Body of pancreas (tissue), 4 donors: ENCODE data around the gene BEST3. TPM values are rescaled to one million over a fixed set of nuclear protein-coding genes. Genes with fewer than 3 reads are reported as not detected.
"Not testable (repeated sequence)": the region's sequence is repeated elsewhere in the genome, so short reads cannot be mapped to it uniquely, and the experiment has no call there.

ENCODE experiments used
- ATAC-seq: fragments of 150-250 bp; one replicate; pipeline ENCODE4 v1.9.1; 2016
- DNase-seq, 4 donors: peaks; one replicate each; pipeline ENCODE4 v3.0.0-alpha.2; 2019
- H3K27ac ChIP-seq, 4 donors: fragments of 200-600 bp; sonication (generic); 1 replicate in 3 of 4; 2 replicates in 1 of 4; pipeline versions ENCODE4 v1.5.1 to v1.6.1; 2016 to 2019; ENCODE audit warnings: mild to moderate bottlenecking in 1 of 4, mixed read lengths in 1 of 4, moderate library complexity in 1 of 4
- H3K27me3 ChIP-seq, 2 donors: fragments of 200-600 bp; sonication (generic); one replicate each; pipeline ENCODE4 v1.6.0; 2016; ENCODE audit warnings: mild to moderate bottlenecking in 1 of 2
- H3K36me3 ChIP-seq, 2 donors: fragments of 200-600 bp; sonication (generic); replicated peaks in 1 of 2; 2 replicates each; pipeline ENCODE4 v1.5.1; 2016; ENCODE audit warnings: low read depth in 2 of 2; ENCODE audit not compliant: insufficient read depth in 1 of 2
- H3K4me1 ChIP-seq: fragments of 200-600 bp; sonication (generic); one replicate; pipeline ENCODE4 v1.6.0; 2016
- H3K4me3 ChIP-seq, 2 donors: fragments of 200-600 bp; sonication (generic); 1 replicate in 1 of 2; 2 replicates in 1 of 2; pipeline ENCODE4 v1.5.1; 2016 to 2019
- H3K9me3 ChIP-seq, 3 donors: fragments of 200-600 bp; sonication (generic); 1 replicate in 2 of 3; 2 replicates in 1 of 3; pipeline ENCODE4 v1.5.1; 2016
- CTCF ChIP-seq, 7 experiments: fragments of 450-650 bp in 4 of 7; fragments of 200-600 bp in 3 of 7; sonication (generic) in 3 of 7; IDR thresholded peaks; one replicate each; pipeline ENCODE4 v1.5.1; 2016 to 2019; ENCODE audit warnings: antibody characterized with exemption in 7 of 7
- POLR2A ChIP-seq, 3 donors: fragments of 450-650 bp; IDR thresholded peaks; one replicate each; pipeline ENCODE4 v1.6.1; 2016; ENCODE audit warnings: antibody characterized with exemption in 3 of 3, mild to moderate bottlenecking in 2 of 3
- WGBS, 2 donors: methylation state at CpG; one replicate each; pipeline ENCODE4 v1.1.5; 2017; 5-methylcytosine and 5-hydroxymethylcytosine counted together
- intact Hi-C: fragments of 100-400 bp; cut with DNase I; formaldehyde crosslinking; loops from one replicate; pipeline ENCODE4 v1.15.1; 2023
- total RNA-seq, 2 donors: library from RNA; depleted of rRNA; stranded (reverse); fragments of >200 nt; gene quantifications; one replicate each; pipeline ENCODE4 v1.1.0, GENCODE V29; 2016

Gene BEST3
- total RNA-seq, 2 donors from 2014 or later = 1.3 TPM; not detected in 1

- DNase-seq (no peak), ATAC-seq (no peak)
- TF ChIP-seq POLR2A (IDR thresholded peaks at IDR 0.05) (no peak), CTCF (IDR thresholded peaks at IDR 0.05) (no peak)
- no peak overlapping the region for H3K27ac ChIP-seq
- H3K4me3 ChIP-seq = no peak overlapping the region
- no peaks in the 10 kb centered on the region for H3K27me3 ChIP-seq
- H3K36me3 ChIP-seq = no peaks in the 10 kb centered on the region
- H3K9me3 ChIP-seq = no peaks in the 10 kb centered on the region
- intact Hi-C loops = no loop called here
- WGBS, 2 donors = 84 to 87% methylated on average over 8 of the region's 8 CpGs
- H3K4me1 ChIP-seq = no peaks in the 10 kb centered on the region
These were observed 22.7 kb downstream of the BEST3 start for GRCh38 chr12:69676257-69677012.

DNA sequence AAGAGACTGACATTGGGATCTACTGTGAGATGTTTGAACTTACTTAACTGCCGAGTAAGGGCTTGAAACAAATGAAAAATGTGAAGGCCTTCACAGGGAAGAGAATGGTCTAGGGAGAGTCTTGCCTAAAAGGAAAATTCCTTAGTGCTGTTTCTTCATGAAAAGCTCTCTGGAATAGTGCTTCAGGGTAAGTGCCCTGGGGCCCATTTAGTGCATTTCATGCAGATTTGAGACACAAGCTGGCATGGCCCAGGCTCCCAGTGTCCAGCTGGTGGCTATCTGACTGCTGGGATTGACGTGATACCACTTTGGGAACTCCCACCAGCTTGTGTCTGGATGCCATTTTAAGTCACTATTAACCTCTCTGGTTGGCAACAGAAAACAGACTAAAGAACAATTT is 26.9 kb downstream of the BEST3 start:
- DNase-seq (no peak), ATAC-seq (no peak)
- Histone ChIP-seq H3K36me3 (no peaks in the 10 kb centered on the region), H3K4me3 (no peak overlapping the region), H3K9me3 (no peaks in the 10 kb centered on the region), H3K4me1 (no peaks in the 10 kb centered on the region), H3K27me3 (no peaks in the 10 kb centered on the region), H3K27ac (no peak overlapping the region)
- no peak for TF ChIP-seq CTCF (IDR thresholded peaks at IDR 0.05)
- intact Hi-C loops = no loop called here
- 59 to 62% methylated on average over 2 of the region's 2 CpGs for WGBS, 2 donors

DNA sequence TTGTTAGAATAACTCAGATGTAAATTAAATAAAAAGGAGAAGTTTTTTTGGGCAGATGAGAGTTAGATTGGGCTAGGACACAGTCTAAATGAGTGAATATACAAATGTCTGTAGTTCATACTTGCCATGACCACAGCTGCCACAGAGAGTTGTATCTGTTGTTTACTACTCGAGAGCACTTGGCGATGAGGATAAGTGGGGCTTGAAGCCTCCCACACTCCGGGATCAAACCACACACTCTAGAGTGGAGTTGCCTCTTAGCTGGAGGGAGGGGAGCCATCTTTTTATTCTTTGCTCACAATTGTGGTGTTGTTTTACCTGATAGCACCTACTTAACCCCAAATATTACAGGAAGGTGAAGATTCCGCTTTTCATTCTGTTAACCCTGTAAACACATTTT is 27.5 kb downstream of the BEST3 start:
- H3K27me3 ChIP-seq = no peaks in the 10 kb centered on the region
- no peak for DNase-seq
- WGBS, 2 donors = 92 to 96% methylated on average over 4 of the region's 4 CpGs
- no peak for ATAC-seq
- H3K9me3 ChIP-seq = no peaks in the 10 kb centered on the region
- H3K36me3 ChIP-seq = no peaks in the 10 kb centered on the region
- no peak overlapping the region for H3K4me3 ChIP-seq
- TF ChIP-seq CTCF (IDR thresholded peaks at IDR 0.05) (no peak), POLR2A (IDR thresholded peaks at IDR 0.05) (no peak)
- intact Hi-C loops = no loop called here
- H3K27ac ChIP-seq = no peak overlapping the region
- no peaks in the 10 kb centered on the region for H3K4me1 ChIP-seq

GRCh38 chr12:69666798-69667197 is 32.3 kb downstream of the BEST3 start:
- Histone ChIP-seq H3K36me3 (no peaks in the 10 kb centered on the region), H3K27me3 (no peaks in the 10 kb centered on the region), H3K9me3 (no peaks in the 10 kb centered on the region), H3K4me1 (no peaks in the 10 kb centered on the region), H3K4me3 (no peak overlapping the region), H3K27ac (no peak overlapping the region)
- ATAC-seq = no peak
- 54 to 62% methylated on average over 2 of the region's 2 CpGs for WGBS, 2 donors
- no peak for DNase-seq
- TF ChIP-seq POLR2A (IDR thresholded peaks at IDR 0.05) (no peak), CTCF (IDR thresholded peaks at IDR 0.05) (no peak)
- intact Hi-C loops = no loop called here

DNA sequence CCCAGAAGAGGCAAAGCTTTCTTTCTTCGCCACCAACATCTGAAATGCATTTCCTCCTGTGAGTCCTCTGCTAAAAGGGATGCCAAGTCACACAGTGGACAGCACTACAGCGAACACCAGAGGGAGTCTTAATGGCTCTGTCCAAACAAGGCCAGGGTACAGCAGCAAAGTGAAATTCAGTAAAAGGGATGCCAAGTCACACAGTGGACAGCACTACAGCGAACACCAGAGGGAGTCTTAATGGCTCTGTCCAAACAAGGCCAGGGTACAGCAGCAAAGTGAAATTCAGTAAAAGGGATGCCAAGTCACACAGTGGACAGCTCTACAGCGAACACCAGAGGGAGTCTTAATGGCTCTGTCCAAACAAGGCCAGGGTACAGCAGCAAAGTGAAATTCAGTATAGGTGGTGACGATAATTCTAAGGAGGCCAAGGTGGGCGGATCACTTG is 34.1 kb downstream of the BEST3 start:
- WGBS, 2 donors = 73 to 79% methylated on average over 5 to 6 of the region's 6 CpGs
- intact Hi-C loops, H3K4me3 ChIP-seq, H3K27me3 ChIP-seq, H3K27ac ChIP-seq, H3K36me3 ChIP-seq, ATAC-seq, H3K4me1 ChIP-seq, H3K9me3 ChIP-seq: not testable (repeated sequence)
- DNase-seq = peak in 1 of 4 donors; percentile 10
- TF ChIP-seq CTCF (IDR thresholded peaks at IDR 0.05) = peak in 1 of 7 experiments; percentile 3
